Measurements from ENCODE around the gene B4GALT2.

Gene B4GALT2

DNA sequence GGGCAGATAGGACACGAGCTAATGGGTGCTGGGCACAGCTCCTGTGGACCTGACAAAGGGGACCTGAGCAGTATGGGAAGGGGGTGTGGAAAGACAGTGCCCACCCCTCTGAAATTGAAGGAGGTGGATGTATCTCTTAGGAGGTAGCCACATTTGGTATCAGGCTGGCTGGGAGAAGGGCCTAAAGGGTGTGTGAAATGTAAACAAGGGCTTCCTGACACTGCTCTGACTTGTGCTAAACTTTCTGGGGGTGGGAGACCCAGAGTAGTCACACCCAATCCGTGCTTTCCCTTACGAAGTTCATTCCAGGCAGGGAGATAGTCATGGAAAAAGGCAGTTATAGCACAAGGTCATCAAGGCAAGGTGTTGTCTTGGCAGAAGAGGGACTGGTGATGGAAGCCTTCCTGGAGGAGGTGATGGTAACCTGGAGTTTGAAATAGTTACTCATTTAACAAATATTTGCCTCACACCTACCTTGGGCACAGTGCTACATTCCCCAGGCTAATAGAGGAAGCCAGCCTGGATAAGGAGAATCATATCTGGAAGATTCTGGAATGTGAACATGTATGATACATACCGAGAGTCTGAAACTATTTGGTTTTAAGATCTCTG, 7.1 kb downstream of the B4GALT2 start:
- H3K4me3 ChIP-seq (ENCODE audit: low read depth, low read length), result no peak overlapping the region
- no peak overlapping the region for H3K27ac ChIP-seq (ENCODE audit: low read depth, low read length)
- H3K36me3 ChIP-seq (ENCODE audit: insufficient read depth, low read length), result peaks cover 4% of the 10 kb centered on the region; the same call in 1 of the 2 replicates
- H3K79me2 ChIP-seq (ENCODE audit: control insufficient read depth, insufficient read depth, low read length, unreplicated experiment), result peaks cover 9% of the 10 kb centered on the region
- no peak overlapping the region for H2AFZ ChIP-seq (ENCODE audit: low read length, unreplicated experiment)
- H3K4me1 ChIP-seq (ENCODE audit: control insufficient read depth, insufficient read depth, low read length, unreplicated experiment), result peaks cover 8% of the 10 kb centered on the region
- H3K27me3 ChIP-seq (ENCODE audit: insufficient read depth, low read length), result no peaks in the 10 kb centered on the region

DNA sequence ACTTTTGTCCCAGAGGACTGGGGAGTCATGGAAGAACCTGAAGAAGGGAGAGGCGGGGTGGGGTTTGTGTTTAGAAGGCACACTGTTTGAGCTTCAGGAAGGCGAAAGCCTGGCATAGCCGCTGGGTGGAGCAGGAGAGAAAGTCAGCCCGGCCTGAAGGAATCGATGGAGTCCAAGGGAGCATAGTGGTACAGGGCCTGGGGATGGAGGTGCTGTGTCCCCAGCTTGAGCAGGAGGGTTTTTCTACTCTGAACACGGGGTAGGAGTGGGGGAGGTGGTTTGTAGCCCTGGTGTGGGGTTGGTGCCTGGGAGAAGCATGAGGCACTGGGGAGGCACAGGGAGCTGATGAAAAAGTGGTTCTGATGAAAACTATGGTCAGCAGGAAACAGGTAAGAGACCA, 7.7 kb downstream of the B4GALT2 start:
- no peak overlapping the region for H3K4me3 ChIP-seq (ENCODE audit: low read depth, low read length)

DNA sequence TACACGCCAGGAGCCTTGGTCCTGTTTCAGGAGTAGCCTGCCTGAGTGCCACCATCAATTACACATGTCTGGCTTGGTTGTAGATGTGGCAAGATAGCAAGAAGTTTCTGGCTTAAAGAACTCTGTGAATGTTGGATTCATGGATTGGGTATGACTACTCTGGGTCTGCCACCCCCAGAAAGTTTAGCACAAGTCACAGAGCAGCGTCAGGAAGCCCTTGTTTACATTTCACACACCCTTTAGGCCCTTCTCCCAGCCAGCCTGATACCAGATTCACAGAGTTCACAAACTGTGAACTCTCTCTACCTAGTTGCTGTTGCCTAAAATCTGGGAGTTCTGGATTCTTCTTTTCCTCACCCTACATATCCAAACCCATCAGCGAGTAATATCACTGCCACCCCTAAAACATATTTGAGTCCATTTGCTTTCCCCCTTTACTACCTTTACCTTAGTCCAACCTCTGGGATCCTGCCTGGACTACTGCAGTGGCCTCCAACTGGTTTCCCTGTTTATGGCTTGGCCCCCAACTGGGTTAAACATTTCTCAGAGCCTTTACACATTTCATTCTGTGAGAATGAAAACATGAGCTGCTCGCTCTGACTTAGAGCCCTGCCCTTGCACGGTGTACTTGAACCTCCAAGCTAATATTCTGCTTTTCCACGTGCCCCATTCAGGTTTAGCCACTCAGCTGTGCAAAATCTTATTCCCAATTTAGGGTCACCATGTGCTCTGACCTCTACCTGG, 8.3 kb downstream of the B4GALT2 start:
- Histone ChIP-seq H3K4me1 (ENCODE audit: control insufficient read depth, insufficient read depth, low read length, unreplicated experiment) (peaks cover 7% of the 10 kb centered on the region), H2AFZ (ENCODE audit: low read length, unreplicated experiment) (no peak overlapping the region), H3K4me3 (ENCODE audit: low read depth, low read length) (no peak overlapping the region), H3K36me3 (ENCODE audit: insufficient read depth, low read length) (peaks cover 4% of the 10 kb centered on the region; the same call in 1 of the 2 replicates), H3K27ac (ENCODE audit: low read depth, low read length) (no peak overlapping the region), H3K27me3 (ENCODE audit: insufficient read depth, low read length) (no peaks in the 10 kb centered on the region), H3K79me2 (ENCODE audit: control insufficient read depth, insufficient read depth, low read length, unreplicated experiment) (peaks cover 4% of the 10 kb centered on the region)

More for the DNA sequence above, 7.7 kb downstream of the B4GALT2 start:
- peaks cover 4% of the 10 kb centered on the region; the same call in 1 of the 2 replicates for H3K36me3 ChIP-seq (ENCODE audit: insufficient read depth, low read length)
- H3K27me3 ChIP-seq (ENCODE audit: insufficient read depth, low read length), result no peaks in the 10 kb centered on the region
- peaks cover 4% of the 10 kb centered on the region for H3K79me2 ChIP-seq (ENCODE audit: control insufficient read depth, insufficient read depth, low read length, unreplicated experiment)
- H2AFZ ChIP-seq (ENCODE audit: low read length, unreplicated experiment), result no peak overlapping the region
- H3K27ac ChIP-seq (ENCODE audit: low read depth, low read length), result no peak overlapping the region
- peaks cover 7% of the 10 kb centered on the region for H3K4me1 ChIP-seq (ENCODE audit: control insufficient read depth, insufficient read depth, low read length, unreplicated experiment)

DNA sequence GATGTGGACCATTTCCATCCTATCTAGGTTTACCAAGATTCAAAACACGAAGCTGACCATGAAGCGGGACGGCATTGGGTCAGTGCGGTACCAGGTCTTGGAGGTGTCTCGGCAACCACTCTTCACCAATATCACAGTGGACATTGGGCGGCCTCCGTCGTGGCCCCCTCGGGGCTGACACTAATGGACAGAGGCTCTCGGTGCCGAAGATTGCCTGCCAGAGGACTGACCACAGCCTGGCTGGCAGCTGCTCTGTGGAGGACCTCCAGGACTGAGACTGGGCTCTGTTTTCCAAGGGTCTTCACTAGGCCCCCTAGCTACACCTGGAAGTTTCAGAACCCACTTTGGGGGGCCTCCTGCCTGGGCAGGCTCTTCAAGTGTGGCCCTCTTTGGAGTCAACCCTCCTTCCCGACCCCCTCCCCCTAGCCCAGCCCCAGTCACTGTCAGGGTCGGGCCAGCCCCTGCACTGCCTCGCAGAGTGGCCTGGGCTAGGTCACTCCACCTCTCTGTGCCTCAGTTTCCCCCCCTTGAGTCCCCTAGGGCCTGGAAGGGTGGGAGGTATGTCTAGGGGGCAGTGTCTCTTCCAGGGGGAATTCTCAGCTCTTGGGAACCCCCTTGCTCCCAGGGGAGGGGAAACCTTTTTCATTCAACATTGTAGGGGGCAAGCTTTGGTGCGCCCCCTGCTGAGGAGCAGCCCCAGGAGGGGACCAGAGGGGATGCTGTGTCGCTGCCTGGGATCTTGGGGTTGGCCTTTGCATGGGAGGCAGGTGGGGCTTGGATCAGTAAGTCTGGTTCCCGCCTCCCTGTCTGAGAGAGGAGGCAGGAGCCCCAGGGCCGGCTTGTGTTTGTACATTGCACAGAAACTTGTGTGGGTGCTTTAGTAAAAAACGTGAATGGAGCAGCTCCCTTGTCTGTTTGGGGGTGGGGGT, 11.5 kb downstream of the B4GALT2 start:
- Histone ChIP-seq H3K4me3 (ENCODE audit: low read depth, low read length) (peak overlapping the region; percentile 80), H2AFZ (ENCODE audit: low read length, unreplicated experiment) (no peak overlapping the region), H3K27ac (ENCODE audit: low read depth, low read length) (peak overlapping the region; percentile 42; the same call in 1 of the 2 replicates), H3K27me3 (ENCODE audit: insufficient read depth, low read length) (no peaks in the 10 kb centered on the region), H3K79me2 (ENCODE audit: control insufficient read depth, insufficient read depth, low read length, unreplicated experiment) (no peaks in the 10 kb centered on the region), H3K36me3 (ENCODE audit: insufficient read depth, low read length) (peaks cover 4% of the 10 kb centered on the region; the same call in 1 of the 2 replicates), H3K4me1 (ENCODE audit: control insufficient read depth, insufficient read depth, low read length, unreplicated experiment) (peaks cover 7% of the 10 kb centered on the region)

DNA sequence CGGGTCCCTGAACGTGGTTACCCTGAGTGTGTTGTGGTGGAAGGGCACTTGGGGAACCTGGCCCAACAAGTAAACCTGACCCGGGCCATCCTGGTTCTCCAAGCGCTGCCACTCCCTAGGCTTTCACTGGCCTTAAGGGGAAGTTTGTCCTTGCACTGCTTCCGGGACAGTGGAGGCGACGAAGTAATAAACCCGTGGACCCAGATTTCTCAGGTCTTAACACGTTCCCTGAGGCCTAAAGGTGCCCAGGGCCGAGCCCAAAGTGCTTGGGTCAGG, 12.1 kb downstream of the B4GALT2 start:
- no peaks in the 10 kb centered on the region for H3K27me3 ChIP-seq (ENCODE audit: insufficient read depth, low read length)
- peaks cover 7% of the 10 kb centered on the region for H3K4me1 ChIP-seq (ENCODE audit: control insufficient read depth, insufficient read depth, low read length, unreplicated experiment)
- H3K79me2 ChIP-seq (ENCODE audit: control insufficient read depth, insufficient read depth, low read length, unreplicated experiment), result no peaks in the 10 kb centered on the region
- peak overlapping the region; percentile 42; the same call in 1 of the 2 replicates for H3K27ac ChIP-seq (ENCODE audit: low read depth, low read length)
- H3K36me3 ChIP-seq (ENCODE audit: insufficient read depth, low read length), result peaks cover 3% of the 10 kb centered on the region; the same call in 1 of the 2 replicates
- peak overlapping the region; percentile 80 for H3K4me3 ChIP-seq (ENCODE audit: low read depth, low read length)
- no peak overlapping the region for H2AFZ ChIP-seq (ENCODE audit: low read length, unreplicated experiment)

DNA sequence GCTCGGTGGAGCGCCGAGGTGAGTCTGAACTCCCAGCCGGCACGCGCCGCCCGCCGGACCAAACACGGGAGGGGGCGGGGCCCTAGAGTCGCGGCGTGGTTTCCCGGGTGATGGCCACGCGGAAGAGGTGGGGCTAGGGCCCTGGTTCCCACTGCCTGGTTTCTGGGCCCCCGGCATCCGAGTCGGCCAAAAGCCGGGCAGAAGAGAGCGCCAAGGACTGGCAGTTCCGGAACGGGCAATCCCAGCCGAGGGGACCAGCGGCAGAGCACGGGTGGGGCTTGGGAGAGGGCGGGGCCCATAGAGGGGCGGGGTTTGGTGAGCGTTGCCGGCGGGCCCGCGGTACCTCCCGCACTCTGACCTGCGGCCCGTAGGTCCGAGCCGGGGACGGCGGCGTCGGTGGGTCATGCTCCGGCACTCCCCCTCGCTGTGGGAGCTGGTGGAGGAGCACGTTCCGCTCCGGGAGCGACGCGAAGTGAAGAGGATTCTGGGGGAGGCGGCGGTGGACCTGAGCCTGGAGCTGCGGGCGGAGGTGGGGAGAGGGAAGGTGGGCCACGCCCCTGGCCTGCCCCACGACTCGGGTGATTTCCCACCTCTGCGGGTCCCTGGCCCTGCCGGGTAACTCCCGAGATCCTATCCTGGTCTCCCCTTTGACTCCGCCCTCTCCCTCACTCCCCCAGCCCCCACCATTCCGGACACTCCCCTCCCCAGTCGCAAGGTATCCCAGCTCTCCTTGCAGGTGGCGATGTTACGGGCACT, 12.6 kb downstream of the B4GALT2 start, which contains the start of gene CCDC24:
Gene CCDC24, plus strand, starts transcription at position 124 of the 756 bp plus-strand sequence. Its CDS starts 280 bp downstream, at position 404.
- no peaks in the 10 kb centered on the region for H3K27me3 ChIP-seq (ENCODE audit: insufficient read depth, low read length)
- H3K27ac ChIP-seq (ENCODE audit: low read depth, low read length), result peak within 1 kb of the TSS; percentile 42; the same call in 1 of the 2 replicates
- no peaks in the 10 kb centered on the region for H3K79me2 ChIP-seq (ENCODE audit: control insufficient read depth, insufficient read depth, low read length, unreplicated experiment)
- peak within 1 kb of the TSS; percentile 80 for H3K4me3 ChIP-seq (ENCODE audit: low read depth, low read length)
- H2AFZ ChIP-seq (ENCODE audit: low read length, unreplicated experiment), result peak within 1 kb of the TSS; percentile 24
- H3K4me1 ChIP-seq (ENCODE audit: control insufficient read depth, insufficient read depth, low read length, unreplicated experiment), result peaks cover 7% of the 10 kb centered on the region
- H3K36me3 ChIP-seq (ENCODE audit: insufficient read depth, low read length), result no peaks in the 10 kb centered on the region

DNA sequence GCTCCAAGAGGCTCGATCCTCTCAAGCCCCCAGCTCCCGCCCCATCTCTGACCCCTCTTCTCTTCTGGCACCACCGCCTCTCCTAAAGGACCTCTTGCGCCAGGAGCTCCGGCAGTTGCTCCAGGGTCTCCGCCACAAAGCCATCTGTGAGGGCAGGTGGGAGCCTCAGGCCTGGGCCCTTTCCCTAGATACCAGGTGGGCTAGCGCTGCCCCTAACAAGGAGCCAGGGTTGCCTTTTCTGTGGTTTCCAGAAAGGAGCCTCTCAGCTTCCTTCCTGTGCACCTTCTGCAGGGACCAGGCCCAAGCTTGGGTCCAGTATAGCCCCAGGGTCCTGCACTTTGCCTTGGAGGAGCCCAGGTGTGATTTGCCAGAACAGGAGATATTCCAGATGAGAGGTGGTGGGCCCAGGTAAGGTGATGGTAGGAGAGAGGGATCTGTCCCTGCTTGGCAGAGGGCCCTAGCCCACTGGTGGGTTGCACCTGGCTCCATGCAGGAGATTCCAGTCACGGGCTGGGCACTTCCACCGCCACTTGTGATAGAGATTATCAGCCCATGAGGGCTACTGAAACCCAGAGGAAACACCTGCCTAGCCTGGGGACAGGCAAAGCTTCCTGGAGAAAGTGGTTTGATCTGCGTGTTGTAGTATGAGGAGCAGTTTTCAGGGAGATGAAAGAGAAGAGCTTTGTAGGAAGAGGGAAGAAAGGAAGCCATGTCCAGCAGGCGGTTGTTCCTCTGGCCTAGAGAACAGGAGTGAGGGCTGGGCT, 13.4 kb downstream of the B4GALT2 start:
- H3K27me3 ChIP-seq (ENCODE audit: insufficient read depth, low read length), result no peaks in the 10 kb centered on the region
- H2AFZ ChIP-seq (ENCODE audit: low read length, unreplicated experiment), result no peak overlapping the region
- H3K4me1 ChIP-seq (ENCODE audit: control insufficient read depth, insufficient read depth, low read length, unreplicated experiment), result peaks cover 7% of the 10 kb centered on the region
- H3K27ac ChIP-seq (ENCODE audit: low read depth, low read length), result no peak overlapping the region
- peak overlapping the region; percentile 80 for H3K4me3 ChIP-seq (ENCODE audit: low read depth, low read length)
- no peaks in the 10 kb centered on the region for H3K79me2 ChIP-seq (ENCODE audit: control insufficient read depth, insufficient read depth, low read length, unreplicated experiment)
- no peaks in the 10 kb centered on the region for H3K36me3 ChIP-seq (ENCODE audit: insufficient read depth, low read length)

DNA sequence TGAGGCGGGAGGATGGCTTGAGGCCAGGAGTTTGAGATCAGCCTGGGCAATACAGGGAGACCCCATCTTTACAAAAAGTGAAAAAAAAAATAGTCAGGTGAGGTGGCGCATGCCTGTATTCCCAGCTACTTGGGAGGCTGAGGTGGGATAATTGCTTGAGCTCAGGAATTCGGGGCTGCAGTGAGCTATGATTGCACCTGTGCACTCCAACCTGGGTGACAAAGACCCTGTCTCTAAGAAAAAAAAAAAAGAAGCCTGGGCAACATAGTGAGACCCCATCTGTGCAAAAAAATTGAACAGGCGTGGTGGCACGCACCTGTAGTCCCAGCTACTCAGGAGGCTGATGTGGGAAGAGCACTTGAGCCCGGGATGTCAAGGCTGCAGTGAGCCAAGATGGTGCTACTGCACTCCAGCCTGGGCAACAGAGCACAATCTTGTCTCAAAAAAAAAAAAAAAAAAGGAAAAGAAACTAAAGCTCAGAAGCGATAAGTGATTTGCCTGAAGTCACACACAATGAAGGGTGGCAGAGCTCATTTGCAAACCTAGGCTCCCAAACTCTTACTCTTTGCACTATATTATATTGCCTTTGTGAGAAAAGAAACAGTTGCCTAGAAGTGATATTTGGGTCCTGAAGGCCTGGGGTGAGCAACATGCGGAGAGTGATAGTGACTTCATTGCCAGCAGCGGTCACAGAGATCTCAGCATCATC, 14.3 kb downstream of the B4GALT2 start:
- no peaks in the 10 kb centered on the region for H3K79me2 ChIP-seq (ENCODE audit: control insufficient read depth, insufficient read depth, low read length, unreplicated experiment)
- no peaks in the 10 kb centered on the region for H3K27me3 ChIP-seq (ENCODE audit: insufficient read depth, low read length)
- H3K36me3 ChIP-seq (ENCODE audit: insufficient read depth, low read length), result no peaks in the 10 kb centered on the region
- H2AFZ ChIP-seq (ENCODE audit: low read length, unreplicated experiment), result no peak overlapping the region
- no peak overlapping the region for H3K27ac ChIP-seq (ENCODE audit: low read depth, low read length)
- no peak overlapping the region for H3K4me3 ChIP-seq (ENCODE audit: low read depth, low read length)
- H3K4me1 ChIP-seq (ENCODE audit: control insufficient read depth, insufficient read depth, low read length, unreplicated experiment), result peaks cover 7% of the 10 kb centered on the region

DNA sequence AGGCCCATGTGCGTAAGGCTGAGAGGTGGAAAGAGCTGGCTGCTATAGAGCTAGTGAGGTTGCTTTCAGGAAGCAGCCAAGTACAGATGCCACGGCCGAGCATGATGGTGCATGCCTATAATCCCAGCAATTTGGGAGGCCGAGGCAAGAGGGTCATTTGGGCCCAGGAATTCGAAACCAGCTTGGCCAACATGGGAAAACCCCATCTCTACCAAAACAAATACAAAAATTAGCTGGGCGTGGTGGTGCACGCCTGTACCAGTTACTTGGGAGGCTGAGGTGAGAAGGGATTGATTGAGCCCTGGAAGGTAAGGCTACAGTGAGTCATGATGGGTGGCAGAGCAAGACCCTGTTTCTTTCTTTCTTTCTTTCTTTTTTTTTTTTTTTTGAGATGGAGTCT, 15.1 kb downstream of the B4GALT2 start:
- Histone ChIP-seq H3K4me1 (ENCODE audit: control insufficient read depth, insufficient read depth, low read length, unreplicated experiment) (peaks cover 7% of the 10 kb centered on the region), H3K27ac (ENCODE audit: low read depth, low read length) (no peak overlapping the region)

More for the DNA sequence above, 15.1 kb downstream of the B4GALT2 start:
- no peak overlapping the region for H2AFZ ChIP-seq (ENCODE audit: low read length, unreplicated experiment)
- H3K4me3 ChIP-seq (ENCODE audit: low read depth, low read length), result no peak overlapping the region
- H3K27me3 ChIP-seq (ENCODE audit: insufficient read depth, low read length), result no peaks in the 10 kb centered on the region
- H3K36me3 ChIP-seq (ENCODE audit: insufficient read depth, low read length), result no peaks in the 10 kb centered on the region
- H3K79me2 ChIP-seq (ENCODE audit: control insufficient read depth, insufficient read depth, low read length, unreplicated experiment), result no peaks in the 10 kb centered on the region

All from ACC112 (cell line).